Loucy (cell line): ENCODE measurements around the gene ZNF22.

Experiments used
- EZH2phosphoT487 ChIP-seq: fragments of 200-600 bp; IDR thresholded peaks from 2 replicates; pipeline ENCODE4 v1.6.1; 2018; ENCODE audit warnings: antibody characterized with exemption, mild to moderate bottlenecking, moderate library complexity, borderline replicate concordance
- TF ChIP-seq, protein P1 (sequence below): fragments of 200-600 bp; sonication (generic); conservative IDR thresholded peaks from 2 replicates; pipeline ENCODE4 v1.5.1; 2014; ENCODE audit warnings: mild to moderate bottlenecking, antibody characterized with exemption, low read length

DNA sequence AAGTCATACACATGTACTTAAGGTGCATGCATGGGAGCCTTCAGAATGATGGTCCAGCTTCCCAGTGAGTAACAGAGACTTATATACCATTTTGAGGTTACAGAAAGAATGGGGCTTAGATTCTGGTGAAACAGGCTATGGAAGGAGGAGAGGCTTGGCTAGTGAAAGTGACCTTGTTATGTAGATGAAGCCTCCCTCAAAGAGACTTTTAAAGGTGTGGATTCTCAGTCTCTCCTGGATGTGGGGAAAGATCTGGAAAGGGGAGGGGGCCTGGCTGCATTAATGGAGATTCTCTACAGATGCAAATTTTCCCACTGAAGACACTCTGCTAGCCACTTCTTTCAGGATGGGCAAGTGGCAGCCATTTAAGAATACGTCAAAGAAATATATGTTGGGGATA is 35.6 kb upstream of the ZNF22 start:
- TF ChIP-seq, protein P1, sequence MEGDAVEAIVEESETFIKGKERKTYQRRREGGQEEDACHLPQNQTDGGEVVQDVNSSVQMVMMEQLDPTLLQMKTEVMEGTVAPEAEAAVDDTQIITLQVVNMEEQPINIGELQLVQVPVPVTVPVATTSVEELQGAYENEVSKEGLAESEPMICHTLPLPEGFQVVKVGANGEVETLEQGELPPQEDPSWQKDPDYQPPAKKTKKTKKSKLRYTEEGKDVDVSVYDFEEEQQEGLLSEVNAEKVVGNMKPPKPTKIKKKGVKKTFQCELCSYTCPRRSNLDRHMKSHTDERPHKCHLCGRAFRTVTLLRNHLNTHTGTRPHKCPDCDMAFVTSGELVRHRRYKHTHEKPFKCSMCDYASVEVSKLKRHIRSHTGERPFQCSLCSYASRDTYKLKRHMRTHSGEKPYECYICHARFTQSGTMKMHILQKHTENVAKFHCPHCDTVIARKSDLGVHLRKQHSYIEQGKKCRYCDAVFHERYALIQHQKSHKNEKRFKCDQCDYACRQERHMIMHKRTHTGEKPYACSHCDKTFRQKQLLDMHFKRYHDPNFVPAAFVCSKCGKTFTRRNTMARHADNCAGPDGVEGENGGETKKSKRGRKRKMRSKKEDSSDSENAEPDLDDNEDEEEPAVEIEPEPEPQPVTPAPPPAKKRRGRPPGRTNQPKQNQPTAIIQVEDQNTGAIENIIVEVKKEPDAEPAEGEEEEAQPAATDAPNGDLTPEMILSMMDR: no peak
- no peak for TF ChIP-seq EZH2phosphoT487
